ENCODE measurements around the gene NBPF1.
"Not testable (repeated sequence)": the region's sequence is repeated elsewhere in the genome, so short reads cannot be mapped to it uniquely, and the experiment has no call there.

The NBPF1 gene

GRCh38 chr1:16641159-16641975 lies 28.0 kb upstream of the NBPF1 start:
- DNase-seq (ENCODE audit: low read depth), result not testable (repeated sequence)

- not testable (repeated sequence) for DNase-seq (ENCODE audit: low read depth)
Measured at GRCh38 chr1:16639091-16640031, 26.0 kb upstream of the NBPF1 start.

GRCh38 chr1:16637941-16638778 lies 24.8 kb upstream of the NBPF1 start:
- DNase-seq (ENCODE audit: low read depth), result not testable (repeated sequence)

- DNase-seq (ENCODE audit: low read depth), result not testable (repeated sequence)
Measured at GRCh38 chr1:16636551-16637195, 23.3 kb upstream of the NBPF1 start.

GRCh38 chr1:16635959-16636358 lies 22.6 kb upstream of the NBPF1 start:
- DNase-seq (ENCODE audit: low read depth), result not testable (repeated sequence)

- not testable (repeated sequence) for DNase-seq (ENCODE audit: low read depth)
Measured at GRCh38 chr1:16633540-16634282, 20.3 kb upstream of the NBPF1 start.

- DNase-seq (ENCODE audit: low read depth), result not testable (repeated sequence)
Measured at GRCh38 chr1:16632044-16632850, 18.9 kb upstream of the NBPF1 start.

- no peak for DNase-seq (ENCODE audit: low read depth)
Measured at GRCh38 chr1:16631248-16632043, 18.1 kb upstream of the NBPF1 start.

GRCh38 chr1:16630661-16631247 lies 17.4 kb upstream of the NBPF1 start:
- no peak for DNase-seq (ENCODE audit: low read depth)

- DNase-seq (ENCODE audit: low read depth), result not testable (repeated sequence)
Measured at GRCh38 chr1:16629916-16630530, 16.7 kb upstream of the NBPF1 start.

GRCh38 chr1:16628361-16629111 lies 15.2 kb upstream of the NBPF1 start:
- DNase-seq (ENCODE audit: low read depth), result no peak

GRCh38 chr1:16626409-16626983 lies 13.1 kb upstream of the NBPF1 start:
- DNase-seq (ENCODE audit: low read depth), result not testable (repeated sequence)

GRCh38 chr1:16625497-16626408 lies 12.4 kb upstream of the NBPF1 start:
- no peak for DNase-seq (ENCODE audit: low read depth)

- not testable (repeated sequence) for DNase-seq (ENCODE audit: low read depth)
Measured at GRCh38 chr1:16623812-16624719, 10.7 kb upstream of the NBPF1 start.

- DNase-seq (ENCODE audit: low read depth), result not testable (repeated sequence)
Measured at GRCh38 chr1:16623337-16623736, 10.0 kb upstream of the NBPF1 start.
